SK-N-MC (cell line): ENCODE measurements around the gene TK1.

ENCODE experiments used
- EZH2 ChIP-seq: fragments of 200-600 bp; sonication (generic); IDR thresholded peaks from one replicate; pipeline ENCODE4 v1.6.1; 2017; ENCODE audit warnings: antibody characterized with exemption
- POLR2AphosphoS5 ChIP-seq: IDR thresholded peaks from 2 replicates; pipeline ENCODE4 v1.6.1; 2012; ENCODE audit warnings: mild to moderate bottlenecking, low read depth, low read length, borderline replicate concordance

DNA sequence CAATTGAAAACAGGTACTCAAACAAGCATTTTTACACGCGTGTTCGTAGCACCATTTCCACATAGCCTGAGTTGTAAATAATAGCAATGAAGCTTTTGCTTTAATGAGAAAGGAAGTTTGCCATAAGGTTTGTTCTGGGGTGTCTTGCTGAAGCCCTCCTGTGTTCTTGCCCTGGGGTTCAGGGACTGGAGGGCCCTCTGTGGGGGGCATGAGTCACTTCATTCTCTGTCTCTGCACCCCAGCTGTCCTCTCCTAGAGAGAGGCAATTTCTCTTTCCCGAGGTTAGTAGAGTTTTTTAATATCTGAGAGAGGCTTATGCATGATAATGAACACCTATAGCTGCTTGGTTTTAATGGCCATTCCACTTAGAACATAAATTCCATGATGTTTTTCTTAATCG is 9.9 kb upstream of the TK1 start:
- TF ChIP-seq EZH2 (no peak), POLR2AphosphoS5 (no peak)
